ENCODE measurements around the gene ACTG2. TPM values are rescaled to one million over a fixed set of nuclear protein-coding genes. Genes with fewer than 3 reads are reported as not detected.
A peak's percentile ranks its signal among the peaks of the same experiment; 100 is the strongest.
"Not testable (repeated sequence)": the region's sequence is repeated elsewhere in the genome, so short reads cannot be mapped to it uniquely, and the experiment has no call there.

ACTG2 gene
- total RNA-seq, 3 donors from 2014 or later, result 53.1 to 3,506 (median 391) TPM

DNA sequence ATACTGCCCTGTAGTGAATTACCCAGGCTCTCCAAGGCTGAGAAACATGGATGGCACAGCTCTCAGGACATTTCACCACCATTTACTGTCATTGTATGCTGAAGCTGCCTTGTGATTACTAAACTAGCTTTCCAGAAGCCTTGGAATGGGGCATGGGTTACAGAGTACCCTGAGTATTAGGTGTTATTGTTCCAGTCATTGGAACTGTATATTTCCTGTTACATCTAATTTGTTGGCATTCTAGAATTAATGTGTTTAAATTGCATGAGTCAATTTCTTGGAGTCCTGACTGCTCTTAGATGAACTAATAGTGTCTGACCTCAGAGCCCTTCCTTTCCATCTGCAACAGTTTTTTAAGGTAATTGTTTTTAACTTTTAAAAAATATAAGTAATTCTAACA is 42.8 kb downstream of the ACTG2 start:
- Histone ChIP-seq H3K36me3 (ENCODE audit: low read depth) (no peaks in the 10 kb centered on the region), H3K4me3 (no peak overlapping the region), H3K4me1 (ENCODE audit: low read depth) (no peaks in the 10 kb centered on the region), H3K9me3 (no peaks in the 10 kb centered on the region)
- TF ChIP-seq, protein P1, sequence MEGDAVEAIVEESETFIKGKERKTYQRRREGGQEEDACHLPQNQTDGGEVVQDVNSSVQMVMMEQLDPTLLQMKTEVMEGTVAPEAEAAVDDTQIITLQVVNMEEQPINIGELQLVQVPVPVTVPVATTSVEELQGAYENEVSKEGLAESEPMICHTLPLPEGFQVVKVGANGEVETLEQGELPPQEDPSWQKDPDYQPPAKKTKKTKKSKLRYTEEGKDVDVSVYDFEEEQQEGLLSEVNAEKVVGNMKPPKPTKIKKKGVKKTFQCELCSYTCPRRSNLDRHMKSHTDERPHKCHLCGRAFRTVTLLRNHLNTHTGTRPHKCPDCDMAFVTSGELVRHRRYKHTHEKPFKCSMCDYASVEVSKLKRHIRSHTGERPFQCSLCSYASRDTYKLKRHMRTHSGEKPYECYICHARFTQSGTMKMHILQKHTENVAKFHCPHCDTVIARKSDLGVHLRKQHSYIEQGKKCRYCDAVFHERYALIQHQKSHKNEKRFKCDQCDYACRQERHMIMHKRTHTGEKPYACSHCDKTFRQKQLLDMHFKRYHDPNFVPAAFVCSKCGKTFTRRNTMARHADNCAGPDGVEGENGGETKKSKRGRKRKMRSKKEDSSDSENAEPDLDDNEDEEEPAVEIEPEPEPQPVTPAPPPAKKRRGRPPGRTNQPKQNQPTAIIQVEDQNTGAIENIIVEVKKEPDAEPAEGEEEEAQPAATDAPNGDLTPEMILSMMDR (IDR thresholded peaks at IDR 0.05), result no peak
- intact Hi-C loops (cut with DNase I, micrococcal nuclease), result no loop called here
- ATAC-seq (no peak), DNase-seq (no peak)

DNA sequence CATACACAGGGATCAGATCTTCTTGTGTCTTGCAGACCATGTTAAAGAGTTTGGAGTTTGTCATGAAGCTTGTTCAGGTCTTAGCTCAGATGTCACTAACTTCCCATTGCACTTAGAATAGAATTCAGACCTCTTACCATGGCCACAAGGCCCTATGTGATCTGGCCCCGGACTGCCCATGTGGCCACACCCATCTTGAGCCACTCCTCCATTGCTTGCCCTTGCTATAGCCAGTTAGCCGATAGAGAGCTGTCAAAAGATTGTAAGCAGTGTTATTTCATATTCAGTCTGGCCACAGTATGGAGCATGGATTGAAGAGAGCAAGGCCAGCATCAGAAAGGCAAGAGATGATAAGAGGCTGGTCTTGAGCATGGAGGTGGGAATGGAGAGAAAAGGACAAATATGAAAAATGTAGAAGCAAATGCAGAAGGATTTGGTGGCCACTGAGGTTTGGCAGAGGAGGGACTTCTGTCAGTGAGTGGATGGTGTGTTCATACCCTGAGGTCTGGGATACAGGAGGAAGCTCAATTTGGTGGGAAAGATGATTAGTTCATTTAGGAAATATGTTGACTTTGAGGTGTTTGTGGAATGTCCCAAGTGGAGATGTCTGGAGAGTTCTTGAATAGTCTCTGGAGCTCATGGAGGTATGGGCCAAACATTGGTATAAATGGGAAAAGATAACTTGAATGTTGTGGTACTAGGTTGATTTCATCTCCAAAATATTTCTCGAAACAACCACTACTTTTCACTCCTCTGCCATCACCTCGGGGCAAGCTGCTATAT is 44.5 kb downstream of the ACTG2 start:
- no peaks in the 10 kb centered on the region for H3K9me3 ChIP-seq
- TF ChIP-seq, protein P1 (IDR thresholded peaks at IDR 0.05), result no peak
- no peak for DNase-seq
- ATAC-seq, result no peak
- no peaks in the 10 kb centered on the region for H3K4me1 ChIP-seq (ENCODE audit: low read depth)
- no peak overlapping the region for H3K4me3 ChIP-seq
- intact Hi-C loops (cut with DNase I, micrococcal nuclease), result no loop called here
- no peaks in the 10 kb centered on the region for H3K36me3 ChIP-seq (ENCODE audit: low read depth)

DNA sequence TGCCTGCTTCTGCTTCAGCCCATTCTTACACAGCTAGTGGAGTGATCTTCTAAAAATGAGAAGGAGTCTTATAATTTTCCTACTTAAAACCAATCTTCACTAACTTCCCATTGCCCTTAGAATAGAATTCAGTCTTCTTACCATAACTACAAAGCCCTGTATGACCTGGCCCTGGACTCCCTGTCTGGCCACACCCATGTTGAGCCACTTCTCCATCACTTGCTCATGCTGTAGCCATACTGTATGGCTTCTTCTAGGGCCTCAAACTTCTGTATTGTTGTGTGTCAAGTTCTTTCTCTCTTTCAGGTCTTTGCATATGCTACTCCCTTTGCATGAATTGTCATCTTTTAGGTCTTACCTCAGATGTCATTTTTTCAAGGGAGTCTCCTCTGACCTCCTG is 45.1 kb downstream of the ACTG2 start:
- intact Hi-C loops (cut with DNase I, micrococcal nuclease), result no loop called here
- ATAC-seq (no peak), DNase-seq (no peak)
- TF ChIP-seq, protein P1 (IDR thresholded peaks at IDR 0.05), result no peak
- no peaks in the 10 kb centered on the region for H3K4me1 ChIP-seq (ENCODE audit: low read depth)
- no peak overlapping the region for H3K4me3 ChIP-seq
- no peaks in the 10 kb centered on the region for H3K36me3 ChIP-seq (ENCODE audit: low read depth)
- H3K9me3 ChIP-seq, result no peaks in the 10 kb centered on the region

DNA sequence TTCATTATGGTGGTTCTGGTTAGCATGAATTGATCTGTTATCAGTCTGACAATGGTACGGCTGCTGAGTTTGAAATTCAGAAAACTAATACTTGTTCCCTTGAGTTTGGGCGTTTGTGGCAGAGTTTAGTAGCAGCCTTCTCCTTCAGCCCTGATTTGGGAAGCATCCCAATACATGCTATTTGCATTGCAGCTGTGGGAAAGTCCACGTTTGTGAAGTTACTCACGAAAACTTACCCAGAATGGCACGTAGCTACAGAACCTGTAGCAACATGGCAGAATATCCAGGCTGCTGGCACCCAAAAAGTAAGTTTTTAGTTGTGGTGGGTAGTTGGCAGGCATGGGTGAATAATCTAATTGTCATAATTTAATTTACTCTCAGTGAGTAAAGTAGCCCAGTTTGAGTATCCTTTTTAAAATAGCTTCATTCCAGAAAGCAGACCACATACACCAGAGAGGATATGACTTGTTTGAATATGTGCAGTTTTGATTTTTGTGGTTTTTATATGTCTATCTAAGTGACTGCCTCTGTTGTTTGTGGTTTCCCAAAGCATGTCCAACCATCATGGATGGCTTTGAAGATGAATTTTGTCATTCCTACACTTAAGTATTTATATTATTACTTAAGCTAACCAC is 46.0 kb downstream of the ACTG2 start:
- Histone ChIP-seq H3K4me1 (ENCODE audit: low read depth) (no peaks in the 10 kb centered on the region), H3K4me3 (no peak overlapping the region), H3K36me3 (ENCODE audit: low read depth) (no peaks in the 10 kb centered on the region), H3K9me3 (no peaks in the 10 kb centered on the region)
- TF ChIP-seq, protein P1 (IDR thresholded peaks at IDR 0.05), result no peak
- no peak for DNase-seq
- no peak for ATAC-seq
- intact Hi-C loops (cut with DNase I, micrococcal nuclease), result no loop called here

DNA sequence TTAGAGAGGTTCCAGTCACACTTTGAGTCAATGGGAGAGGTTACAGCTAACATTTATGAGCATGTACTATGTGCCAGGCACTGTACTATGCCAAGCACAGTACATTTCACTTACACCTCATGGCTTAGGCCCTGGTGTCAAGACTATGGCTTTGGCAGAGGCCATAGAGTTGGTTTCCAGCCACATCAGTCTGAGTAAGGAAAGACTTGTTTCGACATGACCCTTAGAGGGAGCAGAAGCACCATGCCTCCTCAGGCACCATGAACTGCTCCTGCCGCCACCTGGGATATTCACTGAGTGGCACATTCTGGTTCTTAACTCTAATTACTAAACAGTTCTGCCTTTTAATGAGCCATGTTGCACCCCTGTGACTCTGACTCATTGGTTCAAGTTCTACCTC is 46.6 kb downstream of the ACTG2 start:
- Histone ChIP-seq H3K4me1 (ENCODE audit: low read depth) (no peaks in the 10 kb centered on the region), H3K4me3 (no peak overlapping the region), H3K36me3 (ENCODE audit: low read depth) (no peaks in the 10 kb centered on the region), H3K9me3 (no peaks in the 10 kb centered on the region)
- ATAC-seq (peak; percentile 22), DNase-seq (no peak)
- TF ChIP-seq, protein P1 (IDR thresholded peaks at IDR 0.05), result no peak
- intact Hi-C loops (cut with DNase I, micrococcal nuclease), result no loop called here

DNA sequence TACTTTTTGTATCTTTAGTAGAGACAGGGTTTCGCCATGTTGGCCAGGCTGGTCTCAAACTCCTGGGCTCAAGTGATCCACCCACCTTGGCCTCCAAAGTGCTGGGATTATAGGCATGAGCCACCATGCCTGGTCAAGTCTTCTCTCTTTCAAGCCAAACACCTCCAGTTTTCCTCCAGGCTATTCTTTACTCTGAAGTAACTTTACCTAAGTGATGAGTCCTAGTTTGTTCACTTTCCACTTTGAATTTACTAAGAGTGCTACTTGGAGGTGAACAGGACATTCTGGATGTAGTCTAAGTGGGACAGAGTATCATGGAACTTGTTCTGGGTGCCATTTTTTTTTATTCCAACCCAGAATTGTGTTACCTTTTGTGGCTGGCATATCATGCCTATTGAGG is 47.3 kb downstream of the ACTG2 start:
- DNase-seq; H3K4me3 ChIP-seq; intact Hi-C loops (cut with DNase I, micrococcal nuclease); H3K4me1 ChIP-seq (ENCODE audit: low read depth); H3K36me3 ChIP-seq (ENCODE audit: low read depth); H3K9me3 ChIP-seq; ATAC-seq: not testable (repeated sequence)
